DOHH2 (cell line): ENCODE data around the gene YPEL3.

Experiments used
- H3F3A ChIP-seq: fragments of 200-600 bp; sonication (generic), shearing (Covaris generic); 2 replicates; pipeline ENCODE4 v1.6.0; 2016; ENCODE audit warnings: antibody characterized with exemption, mild to moderate bottlenecking; ENCODE audit not compliant: control insufficient read depth, insufficient read depth
- H3K27ac ChIP-seq: fragments of 200-600 bp; sonication (generic); 2 replicates; pipeline ENCODE4 v1.5.1; 2014; ENCODE audit warnings: low read depth, mild to moderate bottlenecking, low read length, moderate library complexity
- H3K27me3 ChIP-seq: fragments of 200-600 bp; sonication (generic); 2 replicates; pipeline ENCODE4 v1.6.1; 2014; ENCODE audit warnings: mild to moderate bottlenecking, low read length, mixed read lengths; ENCODE audit not compliant: control insufficient read depth
- H3K36me3 ChIP-seq: fragments of 200-600 bp; sonication (generic); 2 replicates; pipeline ENCODE4 v1.6.1; 2014; ENCODE audit warnings: mild to moderate bottlenecking, low read length, moderate library complexity, mixed read lengths; ENCODE audit not compliant: control insufficient read depth
- H3K4me1 ChIP-seq: fragments of 200-600 bp; sonication (generic); 2 replicates; pipeline ENCODE4 v1.6.1; 2014; ENCODE audit warnings: mild to moderate bottlenecking, low read length, mixed read lengths; ENCODE audit not compliant: control insufficient read depth
- H3K4me2 ChIP-seq: fragments of 200-600 bp; sonication (generic); 2 replicates; pipeline ENCODE4 v1.6.0; 2014; ENCODE audit warnings: mild to moderate bottlenecking, low read length, moderate library complexity
- H3K4me3 ChIP-seq: fragments of 200-600 bp; sonication (generic); 2 replicates; pipeline ENCODE4 v1.5.1; 2014; ENCODE audit warnings: mild to moderate bottlenecking, low read length, mixed read lengths
- H3K79me2 ChIP-seq: fragments of 200-600 bp; sonication (generic); 2 replicates; pipeline ENCODE4 v1.6.1; 2014; ENCODE audit warnings: mild to moderate bottlenecking, low read length, mixed read lengths; ENCODE audit not compliant: control insufficient read depth
- H3K9me2 ChIP-seq: fragments of 200-600 bp; sonication (generic); replicated peaks from 2 replicates; pipeline ENCODE4 v1.6.1; 2014; ENCODE audit warnings: mild to moderate bottlenecking, low read length, mixed read lengths; ENCODE audit not compliant: control insufficient read depth
- H3K9me3 ChIP-seq: fragments of 200-600 bp; sonication (generic); 2 replicates; pipeline ENCODE4 v1.6.1; 2014; ENCODE audit warnings: antibody characterized with exemption, low read length, mixed read lengths; ENCODE audit not compliant: control insufficient read depth, insufficient read depth
- H4K20me1 ChIP-seq: fragments of 200-600 bp; sonication (generic); 2 replicates; pipeline ENCODE4 v1.6.0; 2014; ENCODE audit warnings: low read depth, mild to moderate bottlenecking, antibody characterized with exemption, low read length, moderate library complexity; ENCODE audit not compliant: control insufficient read depth, insufficient read depth
- CTCF ChIP-seq: fragments of 200-600 bp; sonication (generic); IDR thresholded peaks from one replicate; pipeline ENCODE4 v1.5.1; 2014; ENCODE audit warnings: antibody characterized with exemption, mild to moderate bottlenecking, low read depth, low read length; ENCODE audit not compliant: poor library complexity, severe bottlenecking
- EZH2phosphoT487 ChIP-seq: fragments of 200-600 bp; sonication (generic); IDR thresholded peaks from 2 replicates; pipeline ENCODE4 v1.6.1; 2017; ENCODE audit warnings: borderline replicate concordance, mild to moderate bottlenecking, antibody characterized with exemption, low read length, moderate library complexity, mixed read lengths

The YPEL3 gene

GRCh38 chr16:30067584-30067916 lies 28.5 kb downstream of the YPEL3 start:
- peaks cover 59% of the 10 kb centered on the region for H3K79me2 ChIP-seq
- H3F3A ChIP-seq: peaks cover 59% of the 10 kb centered on the region

GRCh38 chr16:30066761-30067583 lies 29.0 kb downstream of the YPEL3 start:
- Histone ChIP-seq H3K9me2 (no peaks in the 10 kb centered on the region), H3K4me1 (peaks cover 36% of the 10 kb centered on the region), H3K36me3 (peaks cover 74% of the 10 kb centered on the region), H3K4me2 (peak overlapping the region; percentile 77), H3K9me3 (no peaks in the 10 kb centered on the region), H3K4me3 (peak overlapping the region; percentile 96), H3K79me2 (peaks cover 59% of the 10 kb centered on the region), H3K27ac (peak overlapping the region; percentile 89), H3F3A (peaks cover 53% of the 10 kb centered on the region), H3K27me3 (no peaks in the 10 kb centered on the region), H4K20me1 (peaks cover 24% of the 10 kb centered on the region)
- TF ChIP-seq EZH2phosphoT487 (no peak), CTCF (no peak)

More at GRCh38 chr16:30067584-30067916, 28.5 kb downstream of the YPEL3 start:
- Histone ChIP-seq H3K27me3 (no peaks in the 10 kb centered on the region), H3K36me3 (peaks cover 80% of the 10 kb centered on the region), H4K20me1 (peaks cover 24% of the 10 kb centered on the region), H3K27ac (peak overlapping the region; percentile 89; the same call in 1 of the 2 replicates), H3K9me3 (no peaks in the 10 kb centered on the region), H3K4me2 (peak overlapping the region; percentile 77), H3K4me3 (peak overlapping the region; percentile 96), H3K9me2 (no peaks in the 10 kb centered on the region), H3K4me1 (peaks cover 36% of the 10 kb centered on the region)
- TF ChIP-seq EZH2phosphoT487: no peak
- TF ChIP-seq CTCF: no peak

GRCh38 chr16:30065943-30066760 lies 29.9 kb downstream of the YPEL3 start:
- peaks cover 36% of the 10 kb centered on the region for H3K4me1 ChIP-seq
- H3K36me3 ChIP-seq: peaks cover 66% of the 10 kb centered on the region
- TF ChIP-seq EZH2phosphoT487 (no peak), CTCF (no peak)
- no peaks in the 10 kb centered on the region for H3K9me2 ChIP-seq
- H4K20me1 ChIP-seq: peaks cover 24% of the 10 kb centered on the region
- H3K27ac ChIP-seq: peak overlapping the region; percentile 89
- H3K9me3 ChIP-seq: no peaks in the 10 kb centered on the region
- H3F3A ChIP-seq: peaks cover 46% of the 10 kb centered on the region
- peaks cover 59% of the 10 kb centered on the region for H3K79me2 ChIP-seq
- H3K4me3 ChIP-seq: peak overlapping the region; percentile 96
- peak overlapping the region; percentile 77 for H3K4me2 ChIP-seq
- no peaks in the 10 kb centered on the region for H3K27me3 ChIP-seq
